Cardiac muscle cell (in vitro differentiated cells and primary cell): Measurements from ENCODE around the gene KIF5C. TPM values are rescaled to one million over a fixed set of nuclear protein-coding genes. Genes with fewer than 3 reads are reported as not detected.

ENCODE experiments used
- DNase-seq, 2 donors: peaks; one replicate each; pipeline versions ENCODE4 v3.0.0 to v3.0.0-alpha.2; 2010 to 2017; ENCODE audit warnings: low read depth in 1 of 2, low spot score in 1 of 2
- H3K27ac ChIP-seq: fragments of 200-600 bp; sonication (generic); 2 replicates; pipeline ENCODE4 v1.5.1; 2016
- H3K27me3 ChIP-seq: fragments of 200-600 bp; sonication (generic); 2 replicates; pipeline ENCODE4 v1.6.0; 2016; ENCODE audit warnings: control low read depth
- H3K36me3 ChIP-seq: fragments of 200-600 bp; sonication (generic); 2 replicates; pipeline ENCODE4 v1.5.1; 2016; ENCODE audit warnings: control low read depth
- H3K4me1 ChIP-seq: fragments of 200-600 bp; sonication (generic); 2 replicates; pipeline ENCODE4 v1.8.1; 2017; ENCODE audit warnings: low read depth, mild to moderate bottlenecking, mixed run types
- H3K4me3 ChIP-seq: fragments of 200-600 bp; sonication (generic); 2 replicates; pipeline ENCODE4 v1.5.1; 2016; ENCODE audit warnings: mild to moderate bottlenecking
- H3K9me3 ChIP-seq: fragments of 200-600 bp; sonication (generic); 2 replicates; pipeline ENCODE4 v1.5.1; 2017; ENCODE audit warnings: low read depth, mild to moderate bottlenecking, control low read depth
- polyA plus RNA-seq: library from polyadenylated mRNA; unstranded; fragments of >200 nt; fragmentation: Nextera tagmentation; extraction: Ambion mirVana; gene quantifications from 2 replicates; pipeline ENCODE4 v1.2.1, GENCODE V29; 2016
- total RNA-seq: library from RNA; depleted of rRNA; stranded (reverse); fragments of >200 nt; gene quantifications from 2 replicates; pipeline ENCODE4 v1.2.3, GENCODE V29; 2016
- TF ChIP-seq, protein P1 (sequence below): IDR thresholded peaks from 2 replicates; pipeline ENCODE4 v1.5.1; 2012; ENCODE audit warnings: low read depth, mild to moderate bottlenecking, low read length

Gene KIF5C
- total and polyA plus RNA-seq, 2 experiments from 2014 or later = 0.82 to 3.0 TPM

DNA sequence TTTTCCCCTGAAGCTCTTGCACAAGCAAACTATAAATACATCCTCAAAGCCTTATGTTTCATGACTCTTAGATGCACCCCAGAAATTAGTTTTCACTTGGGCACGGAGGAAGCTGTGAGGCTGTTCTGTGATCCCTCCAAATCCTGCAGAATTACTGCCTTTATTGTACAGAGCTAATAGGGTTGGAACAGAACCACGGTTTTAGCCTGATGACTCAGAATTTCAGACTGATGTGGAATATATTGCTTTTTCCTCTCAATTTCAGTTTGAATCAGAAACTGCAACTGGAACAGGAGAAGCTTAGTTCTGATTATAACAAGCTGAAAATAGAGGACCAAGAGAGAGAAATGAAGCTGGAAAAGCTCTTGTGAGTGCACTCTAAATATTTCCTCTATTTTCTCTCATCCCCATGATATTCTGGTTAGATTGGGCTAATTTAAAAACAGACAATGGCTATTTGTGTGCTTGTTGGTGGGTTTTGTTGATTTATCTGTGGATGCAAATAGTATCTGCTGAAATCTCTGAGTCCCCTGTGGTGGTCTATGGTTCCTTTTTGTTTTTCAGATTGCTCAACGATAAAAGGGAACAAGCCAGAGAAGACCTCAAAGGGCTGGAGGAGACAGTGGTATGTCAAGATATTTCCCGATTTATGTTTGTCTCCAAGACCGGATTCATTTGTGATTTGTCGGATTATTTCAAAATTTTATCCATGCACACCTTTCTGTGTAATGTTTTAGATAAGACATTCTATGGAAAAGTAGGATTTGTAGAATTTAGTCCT, 125.3 kb downstream of the KIF5C start:
- Histone ChIP-seq H3K27me3 (no peaks in the 10 kb centered on the region), H3K27ac (no peak overlapping the region), H3K4me3 (no peak overlapping the region), H3K9me3 (no peaks in the 10 kb centered on the region), H3K36me3 (no peaks in the 10 kb centered on the region), H3K4me1 (peaks cover 9% of the 10 kb centered on the region)
- TF ChIP-seq, protein P1, sequence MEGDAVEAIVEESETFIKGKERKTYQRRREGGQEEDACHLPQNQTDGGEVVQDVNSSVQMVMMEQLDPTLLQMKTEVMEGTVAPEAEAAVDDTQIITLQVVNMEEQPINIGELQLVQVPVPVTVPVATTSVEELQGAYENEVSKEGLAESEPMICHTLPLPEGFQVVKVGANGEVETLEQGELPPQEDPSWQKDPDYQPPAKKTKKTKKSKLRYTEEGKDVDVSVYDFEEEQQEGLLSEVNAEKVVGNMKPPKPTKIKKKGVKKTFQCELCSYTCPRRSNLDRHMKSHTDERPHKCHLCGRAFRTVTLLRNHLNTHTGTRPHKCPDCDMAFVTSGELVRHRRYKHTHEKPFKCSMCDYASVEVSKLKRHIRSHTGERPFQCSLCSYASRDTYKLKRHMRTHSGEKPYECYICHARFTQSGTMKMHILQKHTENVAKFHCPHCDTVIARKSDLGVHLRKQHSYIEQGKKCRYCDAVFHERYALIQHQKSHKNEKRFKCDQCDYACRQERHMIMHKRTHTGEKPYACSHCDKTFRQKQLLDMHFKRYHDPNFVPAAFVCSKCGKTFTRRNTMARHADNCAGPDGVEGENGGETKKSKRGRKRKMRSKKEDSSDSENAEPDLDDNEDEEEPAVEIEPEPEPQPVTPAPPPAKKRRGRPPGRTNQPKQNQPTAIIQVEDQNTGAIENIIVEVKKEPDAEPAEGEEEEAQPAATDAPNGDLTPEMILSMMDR = no peak
- DNase-seq = no peak

DNA sequence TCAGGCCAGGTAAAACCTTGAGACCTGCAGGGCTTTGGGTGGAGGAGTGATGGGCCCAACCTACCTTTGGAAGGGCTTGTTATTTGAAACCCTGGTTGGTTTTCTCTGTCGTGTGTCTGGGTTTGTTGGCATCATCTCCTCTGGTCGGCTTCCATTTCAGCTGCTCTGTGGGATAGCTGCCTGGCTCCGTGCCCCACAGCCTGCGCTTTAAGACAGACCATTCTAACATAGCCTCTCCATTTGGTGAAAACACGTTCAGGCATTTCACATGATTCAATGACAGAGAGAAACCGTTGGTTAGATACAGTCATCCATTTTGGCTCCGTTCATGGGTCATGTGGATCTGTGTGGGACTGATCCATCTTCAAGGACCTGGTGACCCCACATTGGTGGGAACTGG, 126.5 kb downstream of the KIF5C start:
- H3K27ac ChIP-seq = no peak overlapping the region
- H3K9me3 ChIP-seq = no peaks in the 10 kb centered on the region
- no peaks in the 10 kb centered on the region for H3K27me3 ChIP-seq
- no peak for DNase-seq
- H3K36me3 ChIP-seq = no peaks in the 10 kb centered on the region
- TF ChIP-seq, protein P1 = no peak
- H3K4me3 ChIP-seq = no peak overlapping the region
- H3K4me1 ChIP-seq = peaks cover 9% of the 10 kb centered on the region

DNA sequence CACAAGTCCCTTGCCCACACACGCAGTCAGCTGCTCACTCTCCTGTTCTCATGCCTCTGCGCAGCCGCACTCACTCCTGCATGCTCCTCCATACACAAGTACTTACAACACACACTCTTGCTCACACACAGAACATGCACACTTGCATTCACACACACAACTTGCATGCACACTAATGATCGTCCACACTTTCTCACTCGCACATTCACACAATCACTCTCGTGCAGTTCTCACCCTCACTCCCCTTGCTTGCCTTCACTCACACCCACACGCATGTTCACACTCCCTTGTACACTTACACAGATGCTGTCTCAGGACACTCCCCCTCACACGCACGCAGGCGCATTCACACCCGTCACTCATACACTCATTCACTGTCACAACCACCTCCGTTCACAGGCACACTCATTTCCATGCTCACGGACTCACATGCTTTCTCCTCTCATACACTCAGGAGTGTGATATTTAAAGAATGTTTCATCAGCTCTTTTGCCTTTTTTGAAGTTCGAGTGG, 127.4 kb downstream of the KIF5C start:
- DNase-seq = no peak
- Histone ChIP-seq H3K27ac (no peak overlapping the region), H3K27me3 (no peaks in the 10 kb centered on the region), H3K4me3 (no peak overlapping the region), H3K9me3 (no peaks in the 10 kb centered on the region), H3K4me1 (peaks cover 7% of the 10 kb centered on the region), H3K36me3 (no peaks in the 10 kb centered on the region)
- TF ChIP-seq, protein P1 = no peak

DNA sequence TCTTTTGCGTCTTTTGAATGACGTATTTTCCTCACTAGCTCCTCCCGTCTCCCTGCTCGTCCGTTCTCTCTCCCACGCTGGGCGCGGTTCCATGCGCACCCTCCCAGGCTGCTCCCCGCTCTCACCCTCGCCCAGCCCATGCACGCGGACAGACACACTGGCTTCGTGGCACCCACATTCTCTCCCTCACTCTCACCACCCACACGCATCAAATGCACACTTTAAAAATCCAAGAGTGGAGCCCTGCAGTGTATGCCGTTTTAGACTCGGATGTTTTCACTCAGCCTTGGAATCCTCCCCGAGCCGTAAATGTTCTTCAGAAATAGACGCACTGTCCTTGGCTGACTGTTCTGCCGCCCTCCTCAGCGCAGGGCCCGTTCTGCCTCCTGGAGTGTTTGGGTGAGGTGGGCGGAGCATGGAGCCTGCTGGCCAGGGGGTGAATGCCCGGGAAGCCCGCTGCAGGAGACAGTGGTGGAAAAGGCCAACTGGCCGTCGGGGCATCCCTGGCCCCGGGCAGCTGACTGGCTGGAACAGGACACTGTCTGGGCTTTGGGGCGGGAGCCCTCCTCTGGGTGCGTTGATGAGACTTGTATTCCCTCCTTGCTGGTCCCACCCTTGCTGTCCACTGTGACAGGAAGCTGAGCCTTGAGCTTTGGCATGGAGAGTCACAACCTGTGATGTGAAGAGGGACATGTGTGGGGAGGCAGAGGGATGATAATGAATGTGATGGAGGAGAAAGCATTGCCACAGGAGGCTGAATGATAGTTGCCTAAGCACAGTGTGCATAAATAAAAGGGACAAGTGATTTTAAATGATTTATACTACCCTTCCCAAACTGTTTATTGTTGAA, 128.1 kb downstream of the KIF5C start:
- DNase-seq = no peak
- no peaks in the 10 kb centered on the region for H3K36me3 ChIP-seq
- H3K27me3 ChIP-seq = no peaks in the 10 kb centered on the region
- H3K4me3 ChIP-seq = no peak overlapping the region
- no peak overlapping the region for H3K27ac ChIP-seq
- peaks cover under 1% of the 10 kb centered on the region for H3K4me1 ChIP-seq
- no peaks in the 10 kb centered on the region for H3K9me3 ChIP-seq
- TF ChIP-seq, protein P1 = no peak

DNA sequence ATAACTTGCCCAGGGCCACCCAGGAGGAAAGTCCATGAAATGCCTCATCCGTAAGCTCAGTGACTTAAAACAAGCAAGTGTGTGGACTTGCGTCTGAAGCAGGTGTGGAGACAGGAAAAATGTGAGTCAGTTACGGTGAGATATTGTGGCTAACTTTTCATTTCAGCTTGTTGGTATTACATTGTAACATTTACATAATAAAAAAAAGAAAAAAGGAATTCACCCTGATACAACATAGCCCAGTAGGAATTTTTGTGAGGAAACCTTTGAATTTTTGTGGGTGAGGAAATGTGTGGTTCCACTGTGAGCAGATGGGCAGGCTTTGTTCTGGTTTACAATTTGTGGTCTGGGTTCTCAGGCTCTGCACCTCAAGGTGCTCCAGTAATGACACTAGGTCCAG, 129.8 kb downstream of the KIF5C start:
- TF ChIP-seq, protein P1 = no peak
- no peak for DNase-seq
- Histone ChIP-seq H3K9me3 (no peaks in the 10 kb centered on the region), H3K27ac (no peak overlapping the region), H3K4me3 (no peak overlapping the region), H3K36me3 (no peaks in the 10 kb centered on the region), H3K4me1 (no peaks in the 10 kb centered on the region), H3K27me3 (no peaks in the 10 kb centered on the region)
